SK-N-SH treated with all-trans-retinoic acid at 6 μM for 48 hours (cell line): ENCODE data around the gene DIDO1.

ENCODE experiments used
- ATAC-seq: fragments of 200-7000 bp; cut with Tn5 transposase; 3 replicates; pipeline ENCODE4 v1.9.1; 2020; ENCODE audit warnings: mild to moderate bottlenecking, moderate library complexity
- ARNTL ChIP-seq: fragments of 450-650 bp; formaldehyde crosslinking; IDR thresholded peaks from 2 replicates; pipeline ENCODE4 v1.5.0; 2020; ENCODE audit warnings: low read depth, mild to moderate bottlenecking, moderate library complexity, borderline replicate concordance
- BACH2 ChIP-seq: fragments of 250-450 bp; sonication (Bioruptor Pico); IDR thresholded peaks from 2 replicates; pipeline ENCODE4 v1.9.0; 2021; ENCODE audit warnings: mild to moderate bottlenecking, borderline replicate concordance
- CSDC2 ChIP-seq: fragments of 250-450 bp; sonication (Bioruptor Pico); IDR thresholded peaks from 2 replicates; pipeline ENCODE4 v1.5.0; 2020; ENCODE audit warnings: mild to moderate bottlenecking, moderate library complexity
- ESRRG ChIP-seq: fragments of 250-450 bp; sonication (Bioruptor Pico); IDR thresholded peaks from 2 replicates; pipeline ENCODE4 v1.6.1; 2021; ENCODE audit warnings: mild to moderate bottlenecking
- GLIS3 ChIP-seq: fragments of 250-450 bp; sonication (Bioruptor Pico); IDR thresholded peaks from 2 replicates; pipeline ENCODE4 v1.5.0; 2020; ENCODE audit warnings: mild to moderate bottlenecking, moderate library complexity
- PPARA ChIP-seq: fragments of 250-450 bp; sonication (Bioruptor Pico); IDR thresholded peaks from 2 replicates; pipeline ENCODE4 v1.5.0; 2020; ENCODE audit warnings: mild to moderate bottlenecking, borderline replicate concordance
- RARB ChIP-seq: fragments of 250-450 bp; sonication (Bioruptor Pico); IDR thresholded peaks from 2 replicates; pipeline ENCODE4 v1.8.0; 2021; ENCODE audit warnings: mild to moderate bottlenecking, moderate library complexity
- SNAI2 ChIP-seq: fragments of 250-450 bp; sonication (Bioruptor Pico); IDR thresholded peaks from 2 replicates; pipeline ENCODE4 v1.5.0; 2020; ENCODE audit warnings: mild to moderate bottlenecking, moderate library complexity
- TCF4 ChIP-seq: fragments of 250-450 bp; sonication (Bioruptor Pico); IDR thresholded peaks from 2 replicates; pipeline ENCODE4 v1.8.0; 2021; ENCODE audit warnings: mild to moderate bottlenecking, moderate library complexity, borderline replicate concordance
- ZC3H10 ChIP-seq: fragments of 250-450 bp; sonication (Bioruptor Pico); IDR thresholded peaks from 2 replicates; pipeline ENCODE4 v1.5.1; 2021; ENCODE audit warnings: mild to moderate bottlenecking, moderate library complexity
- ZFP3 ChIP-seq: fragments of 250-450 bp; sonication (Bioruptor Pico); IDR thresholded peaks from 2 replicates; pipeline ENCODE4 v1.5.0; 2020; ENCODE audit warnings: mild to moderate bottlenecking, moderate library complexity
- ZFP30 ChIP-seq: fragments of 450-650 bp; formaldehyde crosslinking; IDR thresholded peaks from 2 replicates; pipeline ENCODE4 v1.5.0; 2022; ENCODE audit warnings: mild to moderate bottlenecking, moderate library complexity
- ZNF565 ChIP-seq: fragments of 450-650 bp; formaldehyde crosslinking; conservative IDR thresholded peaks from 2 replicates; pipeline ENCODE4 v1.5.0; 2020; ENCODE audit warnings: low read depth, mild to moderate bottlenecking, moderate library complexity
- ZNF70 ChIP-seq: fragments of 450-650 bp; formaldehyde crosslinking; IDR thresholded peaks from 2 replicates; pipeline ENCODE4 v1.5.0; 2020; ENCODE audit warnings: mild to moderate bottlenecking, moderate library complexity
- ZNF8 ChIP-seq: fragments of 450-650 bp; formaldehyde crosslinking; IDR thresholded peaks from 2 replicates; pipeline ENCODE4 v1.5.0; 2020; ENCODE audit warnings: mild to moderate bottlenecking, moderate library complexity
- TF ChIP-seq, protein P1 (sequence below): fragments of 250-450 bp; sonication (Bioruptor Pico); IDR thresholded peaks from 2 replicates; pipeline ENCODE4 v1.5.0; 2020; ENCODE audit warnings: mild to moderate bottlenecking, moderate library complexity
- TF ChIP-seq, protein P2 (sequence below): fragments of 250-450 bp; sonication (Bioruptor Pico); IDR thresholded peaks from 2 replicates; pipeline ENCODE4 v1.8.0; 2021; ENCODE audit warnings: low read depth, mild to moderate bottlenecking, moderate library complexity, borderline replicate concordance
- TF ChIP-seq, protein P3 (sequence below): fragments of 250-450 bp; sonication (Bioruptor Pico); IDR thresholded peaks from 2 replicates; pipeline ENCODE4 v1.5.1; 2021; ENCODE audit warnings: mild to moderate bottlenecking, moderate library complexity

Gene DIDO1

DNA sequence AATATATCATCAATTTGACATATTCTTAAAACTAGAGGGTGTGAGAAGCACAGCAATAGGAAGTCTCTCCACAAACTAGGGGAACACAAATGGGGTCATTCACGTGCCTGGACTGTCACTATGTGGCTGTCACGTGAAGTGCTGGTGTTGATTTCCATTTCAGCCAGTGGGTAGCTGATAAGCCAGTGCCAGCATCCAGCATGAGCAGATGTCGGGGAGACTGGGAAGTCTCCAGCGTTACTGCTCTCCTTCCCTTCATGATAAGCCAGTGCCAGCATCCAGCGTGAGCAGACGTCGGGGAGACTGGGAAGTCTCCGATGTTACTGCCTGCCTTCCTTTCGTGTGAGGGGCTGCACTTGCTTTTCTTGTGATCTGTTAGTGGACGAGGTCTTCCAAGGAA, 20.6 kb upstream of the DIDO1 start:
- no peak for ATAC-seq
- TF ChIP-seq TCF4 (CRISPR knock-in tag) (peak; percentile 74; the same call in 1 of the 2 replicates), ZFP3 (CRISPR knock-in tag) (no peak)

DNA sequence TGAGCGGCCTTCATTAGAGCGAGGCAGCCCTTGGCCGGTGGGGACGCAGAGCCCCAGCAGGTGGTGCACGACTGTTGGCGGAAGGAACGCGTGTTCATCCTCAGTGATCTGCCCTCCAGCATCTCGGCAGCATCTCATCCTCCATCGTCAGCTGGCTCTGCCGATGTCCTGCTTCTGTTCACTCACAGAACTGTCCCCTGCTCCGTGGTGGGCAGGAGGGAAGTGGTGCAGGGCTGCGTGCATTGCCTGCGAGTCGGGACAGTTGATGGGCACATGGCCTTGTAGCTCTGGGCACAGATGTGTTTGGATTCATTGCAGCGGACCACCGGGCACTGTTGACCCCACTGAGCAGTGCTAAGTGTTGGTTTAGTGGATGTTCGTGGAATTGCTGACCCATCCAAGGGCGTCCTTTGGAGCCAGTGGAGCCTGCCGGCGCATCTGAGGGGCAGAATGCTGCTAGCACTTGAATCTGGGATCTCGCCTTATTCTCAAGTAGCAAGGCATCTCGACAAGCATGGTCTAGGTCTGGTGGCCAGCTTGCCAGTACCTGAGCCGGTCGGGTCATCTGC, 19.6 kb upstream of the DIDO1 start:
- TF ChIP-seq, protein P1, sequence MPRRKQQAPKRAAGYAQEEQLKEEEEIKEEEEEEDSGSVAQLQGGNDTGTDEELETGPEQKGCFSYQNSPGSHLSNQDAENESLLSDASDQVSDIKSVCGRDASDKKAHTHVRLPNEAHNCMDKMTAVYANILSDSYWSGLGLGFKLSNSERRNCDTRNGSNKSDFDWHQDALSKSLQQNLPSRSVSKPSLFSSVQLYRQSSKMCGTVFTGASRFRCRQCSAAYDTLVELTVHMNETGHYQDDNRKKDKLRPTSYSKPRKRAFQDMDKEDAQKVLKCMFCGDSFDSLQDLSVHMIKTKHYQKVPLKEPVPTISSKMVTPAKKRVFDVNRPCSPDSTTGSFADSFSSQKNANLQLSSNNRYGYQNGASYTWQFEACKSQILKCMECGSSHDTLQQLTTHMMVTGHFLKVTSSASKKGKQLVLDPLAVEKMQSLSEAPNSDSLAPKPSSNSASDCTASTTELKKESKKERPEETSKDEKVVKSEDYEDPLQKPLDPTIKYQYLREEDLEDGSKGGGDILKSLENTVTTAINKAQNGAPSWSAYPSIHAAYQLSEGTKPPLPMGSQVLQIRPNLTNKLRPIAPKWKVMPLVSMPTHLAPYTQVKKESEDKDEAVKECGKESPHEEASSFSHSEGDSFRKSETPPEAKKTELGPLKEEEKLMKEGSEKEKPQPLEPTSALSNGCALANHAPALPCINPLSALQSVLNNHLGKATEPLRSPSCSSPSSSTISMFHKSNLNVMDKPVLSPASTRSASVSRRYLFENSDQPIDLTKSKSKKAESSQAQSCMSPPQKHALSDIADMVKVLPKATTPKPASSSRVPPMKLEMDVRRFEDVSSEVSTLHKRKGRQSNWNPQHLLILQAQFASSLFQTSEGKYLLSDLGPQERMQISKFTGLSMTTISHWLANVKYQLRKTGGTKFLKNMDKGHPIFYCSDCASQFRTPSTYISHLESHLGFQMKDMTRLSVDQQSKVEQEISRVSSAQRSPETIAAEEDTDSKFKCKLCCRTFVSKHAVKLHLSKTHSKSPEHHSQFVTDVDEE (CRISPR knock-in tag): no peak
- TF ChIP-seq ESRRG (CRISPR knock-in tag): no peak
- ATAC-seq: no peak

DNA sequence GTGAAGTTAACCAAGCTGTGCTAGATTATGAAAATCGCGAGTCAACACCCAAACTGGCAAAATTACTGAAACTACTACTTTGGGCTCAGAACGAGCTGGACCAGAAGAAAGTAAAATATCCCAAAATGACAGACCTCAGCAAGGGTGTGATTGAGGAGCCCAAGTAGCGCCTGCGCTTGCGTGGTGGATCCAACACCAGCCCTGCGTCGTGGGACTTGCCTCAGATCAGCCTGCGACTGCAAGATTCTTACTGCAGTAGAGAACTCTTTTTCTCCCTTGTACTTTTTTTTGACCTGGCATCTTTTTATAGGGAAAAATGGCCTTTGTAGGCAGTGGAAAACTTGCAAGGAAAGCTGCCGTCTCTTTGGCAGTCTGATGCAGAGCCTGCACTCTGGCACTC, 18.4 kb upstream of the DIDO1 start:
- ATAC-seq: no peak
- TF ChIP-seq ARNTL (no peak), PPARA (no peak)

DNA sequence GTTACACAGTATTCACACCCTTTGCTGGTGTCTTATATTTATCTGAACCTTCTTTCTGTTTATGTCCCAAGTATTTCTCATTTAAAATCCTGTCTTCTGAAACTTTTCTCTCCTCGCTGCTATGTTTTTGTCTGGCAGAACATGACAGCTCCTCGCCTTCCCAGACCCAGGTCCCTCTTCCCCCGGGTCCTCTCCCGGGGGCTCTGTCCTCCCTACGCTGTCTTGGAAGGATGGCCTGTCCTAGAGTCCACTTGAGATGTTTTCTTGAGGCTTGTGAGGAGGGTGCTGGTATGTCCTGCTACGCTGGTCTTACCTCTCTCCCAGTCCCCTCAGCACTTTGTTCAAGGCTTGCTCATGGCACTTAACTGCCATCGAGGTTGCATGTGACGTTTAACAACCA, 17.9 kb upstream of the DIDO1 start:
- ATAC-seq: no peak
- TF ChIP-seq ARNTL (no peak), ZFP30 (CRISPR knock-in tag) (no peak), ZNF70 (CRISPR knock-in tag) (no peak), RARB (CRISPR knock-in tag) (no peak), GLIS3 (CRISPR knock-in tag) (no peak), SNAI2 (CRISPR knock-in tag) (no peak)
- TF ChIP-seq, protein P1 (CRISPR knock-in tag): no peak
- TF ChIP-seq, all 23 proteins: peak for 0

DNA sequence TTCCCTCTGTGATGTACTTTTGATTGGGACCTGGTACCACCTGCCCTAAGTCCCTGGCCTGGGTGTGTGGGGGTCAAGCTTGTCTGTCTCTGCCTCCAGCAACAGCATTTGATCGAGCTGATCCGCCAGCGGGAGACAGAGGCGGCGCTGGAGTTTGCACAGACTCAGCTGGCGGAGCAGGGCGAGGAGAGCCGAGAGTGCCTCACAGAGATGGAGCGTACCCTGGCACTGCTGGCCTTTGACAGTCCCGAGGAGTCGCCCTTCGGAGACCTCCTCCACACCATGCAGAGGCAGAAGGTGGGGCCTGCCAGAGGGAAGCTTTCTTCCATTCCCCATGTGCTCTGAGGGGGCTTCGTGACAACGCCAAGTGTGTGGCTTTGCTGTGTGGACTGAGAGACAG, 17.1 kb upstream of the DIDO1 start:
- ATAC-seq: no peak
- TF ChIP-seq ZNF8 (CRISPR knock-in tag) (no peak), ZFP30 (CRISPR knock-in tag) (no peak), RARB (CRISPR knock-in tag) (no peak), BACH2 (no peak), PPARA (no peak), ZC3H10 (CRISPR knock-in tag) (no peak), CSDC2 (CRISPR knock-in tag) (no peak), ARNTL (no peak), ZNF565 (CRISPR knock-in tag) (no peak), ESRRG (CRISPR knock-in tag) (no peak)
- TF ChIP-seq, protein P2, sequence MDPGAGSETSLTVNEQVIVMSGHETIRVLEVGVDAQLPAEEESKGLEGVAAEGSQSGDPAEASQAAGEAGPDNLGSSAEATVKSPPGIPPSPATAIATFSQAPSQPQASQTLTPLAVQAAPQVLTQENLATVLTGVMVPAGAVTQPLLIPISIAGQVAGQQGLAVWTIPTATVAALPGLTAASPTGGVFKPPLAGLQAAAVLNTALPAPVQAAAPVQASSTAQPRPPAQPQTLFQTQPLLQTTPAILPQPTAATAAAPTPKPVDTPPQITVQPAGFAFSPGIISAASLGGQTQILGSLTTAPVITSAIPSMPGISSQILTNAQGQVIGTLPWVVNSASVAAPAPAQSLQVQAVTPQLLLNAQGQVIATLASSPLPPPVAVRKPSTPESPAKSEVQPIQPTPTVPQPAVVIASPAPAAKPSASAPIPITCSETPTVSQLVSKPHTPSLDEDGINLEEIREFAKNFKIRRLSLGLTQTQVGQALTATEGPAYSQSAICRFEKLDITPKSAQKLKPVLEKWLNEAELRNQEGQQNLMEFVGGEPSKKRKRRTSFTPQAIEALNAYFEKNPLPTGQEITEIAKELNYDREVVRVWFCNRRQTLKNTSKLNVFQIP: no peak
- TF ChIP-seq, protein P3, sequence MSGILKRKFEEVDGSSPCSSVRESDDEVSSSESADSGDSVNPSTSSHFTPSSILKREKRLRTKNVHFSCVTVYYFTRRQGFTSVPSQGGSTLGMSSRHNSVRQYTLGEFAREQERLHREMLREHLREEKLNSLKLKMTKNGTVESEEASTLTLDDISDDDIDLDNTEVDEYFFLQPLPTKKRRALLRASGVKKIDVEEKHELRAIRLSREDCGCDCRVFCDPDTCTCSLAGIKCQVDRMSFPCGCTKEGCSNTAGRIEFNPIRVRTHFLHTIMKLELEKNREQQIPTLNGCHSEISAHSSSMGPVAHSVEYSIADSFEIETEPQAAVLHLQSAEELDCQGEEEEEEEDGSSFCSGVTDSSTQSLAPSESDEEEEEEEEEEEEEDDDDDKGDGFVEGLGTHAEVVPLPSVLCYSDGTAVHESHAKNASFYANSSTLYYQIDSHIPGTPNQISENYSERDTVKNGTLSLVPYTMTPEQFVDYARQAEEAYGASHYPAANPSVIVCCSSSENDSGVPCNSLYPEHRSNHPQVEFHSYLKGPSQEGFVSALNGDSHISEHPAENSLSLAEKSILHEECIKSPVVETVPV: no peak
- TF ChIP-seq, all 23 proteins: peak for 0
